HUDEP-2 (cell line): Measurements from ENCODE around the gene FNDC8.
"Not testable (repeated sequence)": the region's sequence is repeated elsewhere in the genome, so short reads cannot be mapped to it uniquely, and the experiment has no call there.

Experiments used
- DNase-seq, 76 experiments: peaks; one replicate each; lab custom pipeline; 2025; ENCODE audit not compliant: unreplicated experiment in 76 of 76; lab: John Stamatoyannopoulos, UW

FNDC8 gene

DNA sequence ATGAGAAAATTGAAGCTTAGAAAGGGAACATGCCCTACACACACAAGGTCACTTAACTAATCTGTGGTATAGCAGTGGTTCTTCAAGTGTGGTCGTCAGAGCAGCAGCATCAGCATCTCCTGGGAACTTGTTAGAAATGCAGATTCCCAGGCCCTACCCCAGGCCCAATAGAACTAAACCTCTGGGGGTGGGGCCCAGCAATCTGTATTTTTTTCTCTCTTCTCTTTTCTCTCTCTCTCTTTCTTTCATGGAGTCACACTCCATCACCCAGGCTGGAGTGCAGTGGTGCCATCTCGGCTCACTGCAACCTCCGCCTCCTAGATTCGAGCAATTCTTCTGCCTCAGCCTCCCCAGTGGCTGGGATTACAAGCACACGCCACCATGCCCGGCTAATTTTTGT, 16.8 kb downstream of the FNDC8 start:
- no peak for DNase-seq

DNA sequence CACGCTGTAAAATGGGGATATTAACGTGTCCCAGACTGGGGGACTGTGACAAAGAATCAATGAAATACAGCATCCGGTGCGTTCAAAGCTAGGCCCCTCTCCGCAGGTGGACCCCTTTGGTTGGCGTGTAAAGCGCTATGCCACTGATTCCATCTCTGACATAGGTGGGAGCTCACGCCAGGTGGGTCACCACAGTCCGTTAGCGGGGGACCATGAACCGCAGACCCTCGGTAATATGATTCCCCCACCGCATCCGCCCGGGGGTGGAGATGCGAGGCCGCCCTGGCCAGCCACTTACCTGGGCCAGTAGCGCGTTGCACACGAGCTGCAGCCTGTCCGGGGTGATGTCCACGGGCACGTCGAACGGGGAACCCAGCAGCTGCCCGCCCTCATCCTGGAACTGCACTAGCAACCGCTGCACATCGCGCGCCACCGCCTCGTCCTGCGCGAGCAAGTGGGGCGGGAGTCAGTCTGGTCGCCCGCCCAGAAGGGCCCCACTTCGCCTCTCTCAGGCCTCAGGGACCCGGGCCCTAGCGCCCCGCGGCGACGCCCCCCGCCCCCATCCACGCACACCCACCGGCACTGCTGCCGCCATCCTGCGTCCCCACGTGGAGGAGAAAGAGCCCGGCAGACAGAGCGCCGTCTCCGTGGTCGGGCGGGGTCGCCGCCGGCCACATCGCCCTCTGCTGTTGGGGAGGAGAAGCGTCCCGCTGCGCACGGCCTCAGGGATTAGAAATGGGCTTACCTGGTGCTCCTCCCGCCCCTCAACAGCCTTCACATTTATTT, 20.5 kb downstream of the FNDC8 start, which contains the start of gene NLE1:
TSS of gene NLE1 (minus strand) at position 623 of the 786 bp plus-strand sequence. CDS start at position 595, 28 bp downstream.
- peak in 71 of 76 experiments; percentile 18 to 87 (median 70) for DNase-seq

DNA sequence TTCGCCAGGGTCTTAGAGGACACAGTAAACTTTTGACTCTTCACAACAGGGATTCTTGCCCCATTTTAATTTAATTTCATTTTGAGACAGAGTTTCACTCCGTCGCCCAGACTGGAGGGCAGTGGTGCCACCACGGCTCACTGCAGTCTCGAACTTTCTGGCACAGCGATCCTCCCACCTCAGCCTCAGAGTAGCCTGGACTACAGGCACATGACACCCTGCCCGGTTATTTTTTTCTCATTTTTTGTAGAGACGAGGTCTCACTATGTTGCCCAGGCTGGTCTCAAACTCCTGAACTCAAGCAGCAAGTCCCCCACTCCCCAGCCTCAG, 21.0 kb downstream of the FNDC8 start:
- DNase-seq = no peak

DNA sequence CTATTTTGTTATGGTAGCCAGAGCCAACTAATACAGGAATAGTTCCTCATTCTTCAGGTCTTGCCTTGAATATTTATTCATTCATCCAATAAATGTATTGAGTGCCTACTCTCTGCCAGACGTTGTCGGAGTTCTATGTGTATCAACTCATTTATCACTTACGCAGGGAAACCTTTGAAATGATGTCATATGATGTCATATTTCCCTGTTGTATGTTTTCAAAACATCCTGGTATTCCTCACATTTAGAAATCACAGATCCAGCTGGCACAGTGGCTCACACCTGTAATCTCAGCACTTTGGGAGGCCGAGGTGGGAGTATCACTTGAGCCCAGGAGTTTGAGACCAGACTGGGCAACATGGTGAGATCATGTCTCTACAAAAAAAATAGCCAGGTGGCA, 23.4 kb downstream of the FNDC8 start:
- DNase-seq = no peak

DNA sequence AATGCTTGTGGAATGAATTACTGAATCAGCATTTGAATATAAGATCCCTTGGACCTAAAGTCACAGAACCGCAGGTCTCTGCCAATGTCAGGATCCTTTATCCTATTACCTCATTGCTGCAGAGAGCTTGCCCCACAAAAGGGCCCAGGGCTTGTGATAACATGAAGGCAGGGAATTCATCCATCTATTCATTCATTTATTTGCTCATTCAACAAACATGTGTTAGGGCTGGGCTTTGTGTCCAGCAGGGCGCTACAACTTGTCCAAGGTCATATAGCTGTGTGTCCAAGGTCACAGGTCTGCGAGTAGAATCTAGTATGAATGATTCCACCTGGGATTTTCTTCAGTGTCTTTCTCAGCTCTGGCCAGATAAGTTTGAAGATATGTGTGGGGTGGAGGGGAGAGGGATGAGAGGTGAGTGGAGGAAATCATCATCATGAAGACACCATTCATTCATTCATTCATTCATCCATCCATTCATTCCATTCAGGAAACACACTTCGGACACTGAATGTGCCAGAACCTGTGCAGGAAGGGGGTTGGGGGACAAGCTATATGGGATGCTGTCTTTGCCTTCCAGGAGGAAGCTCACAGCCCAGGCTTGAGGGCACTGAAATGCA, 24.9 kb downstream of the FNDC8 start:
- DNase-seq = no peak

DNA sequence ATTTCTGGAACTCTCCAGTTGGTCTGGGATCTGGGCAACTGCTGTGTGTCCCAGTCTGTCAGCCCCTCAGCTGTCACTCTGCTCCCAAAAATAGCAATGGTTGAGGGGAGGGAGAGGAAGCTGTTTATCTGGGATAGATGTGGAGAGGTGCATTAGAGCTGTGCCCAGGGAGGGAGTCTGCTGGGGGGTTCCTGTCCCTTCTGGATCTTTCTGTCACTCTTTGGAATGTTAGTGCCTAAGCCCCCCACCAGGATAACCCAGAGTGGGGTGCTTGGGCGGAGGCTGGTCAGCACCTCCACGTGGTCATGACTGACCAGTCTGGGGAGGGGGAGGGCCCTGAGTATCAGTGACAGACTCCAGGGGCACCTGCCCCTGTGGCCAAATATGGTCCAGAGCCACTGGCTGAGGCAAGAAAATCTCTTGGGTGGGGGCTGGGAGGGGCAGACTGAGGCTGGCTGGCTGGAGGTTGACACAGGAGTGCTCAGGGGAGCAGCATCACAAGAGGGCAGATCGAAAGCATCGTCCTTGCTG, 26.0 kb downstream of the FNDC8 start, which contains the start of gene UNC45B:
TSS of gene UNC45B (plus strand) at position 443 of the 531 bp plus-strand sequence. CDS start 447 bp downstream, outside the sequence.
- no peak for DNase-seq

DNA sequence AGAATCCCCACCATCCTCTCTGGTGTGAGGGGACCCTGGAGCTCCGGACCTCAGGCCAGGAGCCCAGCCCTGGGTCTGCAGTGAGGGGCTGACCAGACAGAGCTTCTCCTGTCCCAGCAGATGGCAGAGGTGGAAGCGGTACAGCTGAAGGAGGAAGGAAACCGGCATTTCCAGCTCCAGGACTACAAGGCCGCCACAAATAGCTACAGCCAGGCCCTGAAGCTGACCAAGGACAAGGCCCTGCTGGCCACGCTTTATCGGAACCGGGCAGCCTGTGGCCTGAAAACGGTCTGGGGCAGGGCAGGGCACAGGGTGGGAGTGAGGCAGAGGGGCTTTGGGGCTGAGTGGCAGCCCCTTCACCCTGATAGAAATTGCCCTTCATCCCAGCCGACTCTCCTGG, 26.7 kb downstream of the FNDC8 start:
- DNase-seq = no peak

DNA sequence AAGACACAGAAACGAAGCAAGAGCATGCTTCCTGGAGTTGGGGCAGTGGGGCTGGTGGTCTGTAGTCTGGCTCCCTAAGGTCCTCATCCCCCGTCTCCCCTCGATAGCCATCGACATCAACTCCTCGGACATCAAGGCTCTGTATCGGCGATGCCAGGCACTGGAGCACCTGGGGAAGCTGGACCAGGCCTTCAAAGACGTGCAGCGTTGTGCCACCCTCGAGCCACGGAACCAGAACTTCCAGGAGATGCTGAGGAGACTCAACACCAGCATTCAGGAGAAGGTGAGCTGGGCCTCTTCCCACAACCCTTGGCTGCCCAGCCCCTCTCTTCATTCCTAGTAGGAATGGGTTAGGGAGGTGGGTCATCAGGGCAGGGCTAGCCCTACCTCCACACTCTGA, 28.5 kb downstream of the FNDC8 start:
- DNase-seq = no peak

DNA sequence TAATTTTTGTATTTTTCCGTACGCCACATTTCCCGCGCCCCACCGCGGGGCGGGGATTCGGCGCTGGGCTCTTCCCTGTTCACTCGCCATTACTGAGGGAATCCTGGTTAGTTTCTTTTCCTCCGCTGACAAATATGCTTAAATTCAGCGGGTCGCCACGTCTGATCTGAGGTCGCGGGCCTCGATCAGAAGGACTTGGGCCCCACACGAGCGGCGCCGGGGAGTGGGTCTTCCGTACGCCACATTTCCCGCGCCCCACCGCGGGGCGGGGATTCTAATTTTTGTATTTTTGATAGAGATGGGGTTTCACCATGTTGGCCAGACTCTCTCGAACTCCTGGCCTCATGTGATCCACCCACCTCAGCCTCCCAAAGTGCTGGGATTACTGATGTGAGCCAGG, 29.7 kb downstream of the FNDC8 start:
- DNase-seq = not testable (repeated sequence)

DNA sequence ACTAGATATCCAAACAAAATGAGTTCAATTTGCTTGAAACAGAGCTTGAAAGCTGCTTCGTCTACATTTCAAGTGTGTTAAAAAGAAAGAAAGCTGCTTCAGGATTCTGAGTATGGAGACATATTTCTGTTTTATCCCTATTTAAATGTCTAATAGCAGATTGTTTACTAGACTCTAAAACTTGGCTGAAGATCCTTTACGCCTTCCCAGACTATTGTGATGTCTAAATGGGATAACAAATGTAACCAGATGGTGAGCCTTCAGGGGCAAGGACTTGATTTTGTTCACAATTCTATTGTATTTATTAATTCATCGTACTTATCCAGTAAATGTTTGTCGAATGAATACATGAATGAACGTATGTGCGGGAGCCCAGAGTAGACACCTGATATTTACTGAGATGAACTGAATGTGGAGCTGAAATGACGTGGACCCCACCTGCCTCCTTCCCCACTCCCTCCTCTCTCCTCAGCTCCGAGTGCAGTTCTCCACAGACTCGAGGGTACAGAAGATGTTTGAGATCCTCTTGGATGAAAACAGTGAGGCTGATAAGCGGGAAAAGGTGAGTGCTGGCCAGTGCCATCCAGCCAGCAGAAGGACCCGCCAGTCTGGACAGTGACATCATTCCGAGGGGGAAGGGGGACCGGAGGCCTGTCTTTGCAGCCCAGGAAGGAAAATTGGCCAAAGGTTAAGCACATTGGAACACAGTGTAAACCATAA, 31.2 kb downstream of the FNDC8 start:
- DNase-seq = no peak

DNA sequence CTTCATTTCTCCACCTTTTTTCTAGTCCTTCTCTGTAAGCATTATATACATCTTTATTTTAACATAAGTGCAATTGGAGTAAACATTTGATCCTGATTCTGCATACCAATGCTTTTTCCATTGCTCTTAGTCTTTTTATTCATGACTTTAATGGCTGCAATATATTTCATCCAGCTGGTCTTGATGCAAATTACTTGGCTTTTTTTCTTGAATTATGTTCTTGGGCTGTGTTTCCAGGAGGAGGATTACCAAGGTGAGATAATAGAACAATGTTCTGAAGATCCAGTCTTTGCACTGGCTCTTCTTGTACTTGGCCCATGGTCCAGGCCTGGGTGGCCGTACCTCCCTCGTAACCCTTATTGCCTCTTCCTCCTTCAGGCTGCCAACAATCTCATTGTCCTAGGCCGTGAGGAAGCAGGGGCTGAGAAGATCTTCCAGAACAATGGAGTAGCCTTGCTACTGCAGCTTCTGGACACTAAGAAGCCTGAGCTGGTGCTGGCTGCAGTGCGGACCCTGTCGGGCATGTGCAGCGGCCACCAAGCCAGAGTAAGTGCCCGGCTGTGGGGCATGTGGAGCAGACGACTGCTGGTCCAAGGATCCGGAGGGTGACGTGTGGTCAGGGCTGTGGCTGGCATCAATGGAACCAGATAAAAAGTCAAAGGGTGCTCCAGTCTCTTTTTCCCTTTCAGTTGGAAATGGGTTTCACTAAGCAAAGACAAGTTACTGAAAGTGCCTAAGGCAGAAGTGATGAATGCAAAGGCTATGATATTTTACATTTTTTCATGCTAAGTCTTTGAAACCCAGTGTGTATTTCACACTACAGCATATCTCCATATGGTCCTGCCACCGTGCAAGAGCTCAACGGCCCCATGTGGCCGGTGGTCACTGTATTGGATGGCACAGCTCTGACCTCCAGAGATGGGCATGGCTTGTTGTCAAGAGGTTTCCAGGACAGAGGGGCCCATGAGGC, 33.1 kb downstream of the FNDC8 start:
- DNase-seq = no peak

DNA sequence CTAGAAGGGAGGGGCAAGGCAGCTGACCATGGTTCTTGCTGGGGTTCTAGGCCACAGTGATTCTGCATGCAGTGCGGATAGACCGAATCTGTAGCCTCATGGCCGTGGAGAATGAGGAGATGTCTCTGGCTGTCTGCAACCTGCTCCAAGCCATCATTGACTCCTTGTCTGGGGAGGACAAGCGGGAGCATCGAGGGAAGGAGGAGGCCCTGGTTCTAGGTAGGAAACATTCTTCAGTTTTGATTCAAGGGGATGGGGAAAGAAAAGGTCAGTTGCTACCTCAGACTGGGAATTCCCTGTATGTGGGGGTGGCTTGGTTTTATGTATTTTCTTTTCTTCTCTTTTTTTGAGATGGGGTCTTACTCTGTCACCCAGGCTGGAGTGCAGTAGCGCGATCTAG, 33.8 kb downstream of the FNDC8 start:
- no peak for DNase-seq

DNA sequence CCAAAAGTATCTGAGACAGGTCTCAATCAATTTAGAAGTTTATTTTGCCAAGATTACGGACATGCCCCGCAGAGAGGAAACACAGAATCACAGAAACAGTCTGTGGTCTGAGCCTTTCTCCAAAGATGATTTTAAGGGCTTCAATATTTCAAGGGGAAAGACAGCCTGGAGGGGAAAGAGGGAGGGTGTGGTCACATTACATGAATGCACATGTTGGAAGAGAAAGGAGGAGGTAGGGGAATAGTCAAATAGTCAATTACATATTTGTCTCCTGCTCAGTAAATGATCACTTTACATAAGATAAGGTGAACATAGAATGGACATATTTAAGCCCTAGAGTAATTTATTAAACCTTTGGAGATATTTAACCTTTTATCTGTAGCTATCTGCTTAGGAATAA, 38.5 kb downstream of the FNDC8 start:
- no peak for DNase-seq

DNA sequence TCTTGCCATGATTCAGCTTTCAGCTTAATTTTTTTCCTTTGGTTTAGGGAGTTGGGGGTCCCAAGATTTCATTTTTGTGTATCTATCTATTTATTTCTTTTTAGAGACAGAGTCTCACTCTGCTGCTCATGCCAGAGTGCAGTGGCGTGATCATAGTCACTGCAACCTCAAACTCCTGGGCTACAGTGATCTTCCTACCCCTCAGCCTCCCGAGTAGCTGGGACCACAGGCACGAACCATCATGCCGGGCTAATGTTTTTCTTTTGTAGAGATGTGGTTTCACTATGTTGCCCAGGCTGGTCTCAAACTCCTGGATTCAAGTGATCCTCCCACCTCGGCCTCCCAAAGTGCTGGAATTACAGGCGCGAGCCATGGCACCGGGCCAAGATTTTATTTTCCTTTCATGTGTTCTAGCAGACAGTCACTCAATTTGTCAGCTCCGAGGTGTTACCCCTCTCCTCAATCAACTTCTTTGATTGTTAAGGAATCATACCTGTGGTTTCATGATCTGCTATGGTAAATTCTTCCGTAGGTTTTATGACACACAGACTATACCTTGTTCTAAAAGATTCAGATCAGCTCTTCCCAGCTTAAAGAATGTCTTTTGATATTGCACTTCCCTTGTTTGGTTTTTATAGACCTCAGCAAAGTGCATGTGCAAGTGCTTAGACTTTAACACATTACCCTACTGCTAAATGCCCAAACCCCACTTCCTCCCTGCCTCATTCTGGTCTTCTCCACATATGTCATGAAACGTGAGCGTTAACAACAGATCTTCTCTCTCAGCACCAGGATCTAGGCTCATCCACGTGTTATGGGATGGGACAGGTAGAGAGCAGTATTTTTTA, 39.2 kb downstream of the FNDC8 start:
- DNase-seq = no peak

DNA sequence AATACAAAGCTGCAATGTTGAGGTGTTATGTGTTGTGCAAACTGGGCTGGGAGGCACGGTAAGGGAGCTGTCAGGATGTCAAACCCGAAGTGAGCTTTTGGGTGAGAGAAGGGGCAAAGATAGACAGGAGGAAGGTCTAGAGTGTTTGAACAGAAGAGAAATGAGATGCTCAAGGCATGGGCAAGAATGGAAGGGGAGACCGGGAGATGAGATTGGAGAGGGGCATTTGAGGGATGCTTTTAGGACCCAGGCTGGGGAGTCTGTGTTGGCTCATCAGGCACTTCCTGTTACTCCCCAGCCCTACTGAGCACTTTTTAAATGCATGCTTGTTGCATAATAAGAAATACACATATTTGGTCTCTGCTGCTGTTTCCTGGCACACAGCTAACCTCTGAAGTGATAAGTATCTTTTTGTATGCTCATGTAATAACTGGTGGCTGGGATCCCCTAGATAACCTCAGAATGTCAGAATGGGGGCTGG, 39.9 kb downstream of the FNDC8 start:
- DNase-seq = no peak

DNA sequence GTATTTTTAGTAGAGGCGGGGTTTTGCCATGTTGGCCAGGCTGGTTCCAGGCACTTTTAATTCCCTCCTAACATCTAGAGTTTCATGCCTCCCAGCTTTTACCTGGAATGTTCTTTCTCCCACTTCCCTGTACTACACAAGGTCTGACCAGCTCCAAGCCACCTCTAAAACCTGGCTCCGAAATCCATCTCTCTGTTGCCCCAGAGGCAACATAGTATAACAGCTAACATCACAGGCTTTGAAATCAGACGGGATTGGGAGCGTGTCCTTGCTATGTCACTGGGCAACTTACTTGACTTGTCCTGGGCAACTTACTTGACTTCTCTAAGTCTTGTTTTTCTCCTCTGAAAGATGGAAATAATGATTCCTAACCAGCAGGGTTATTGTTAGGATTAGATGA, 41.3 kb downstream of the FNDC8 start:
- no peak for DNase-seq

DNA sequence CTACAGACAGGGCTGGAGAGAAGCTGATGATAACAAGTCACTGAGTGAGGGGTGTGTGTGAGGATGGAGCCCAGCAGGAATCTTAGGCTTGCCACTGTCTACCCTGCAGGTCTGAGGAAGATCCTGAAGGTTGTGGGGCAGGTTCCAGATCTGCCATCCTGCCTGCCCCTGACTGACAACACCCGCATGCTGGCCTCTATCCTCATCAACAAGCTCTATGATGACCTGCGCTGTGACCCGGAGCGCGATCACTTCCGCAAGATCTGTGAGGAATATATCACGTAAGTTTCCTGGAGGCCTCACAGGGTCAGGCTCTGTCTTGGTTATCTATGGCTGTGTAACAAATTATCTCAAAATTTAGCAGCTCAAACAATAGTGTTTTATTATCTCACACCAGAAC, 42.5 kb downstream of the FNDC8 start:
- no peak for DNase-seq

DNA sequence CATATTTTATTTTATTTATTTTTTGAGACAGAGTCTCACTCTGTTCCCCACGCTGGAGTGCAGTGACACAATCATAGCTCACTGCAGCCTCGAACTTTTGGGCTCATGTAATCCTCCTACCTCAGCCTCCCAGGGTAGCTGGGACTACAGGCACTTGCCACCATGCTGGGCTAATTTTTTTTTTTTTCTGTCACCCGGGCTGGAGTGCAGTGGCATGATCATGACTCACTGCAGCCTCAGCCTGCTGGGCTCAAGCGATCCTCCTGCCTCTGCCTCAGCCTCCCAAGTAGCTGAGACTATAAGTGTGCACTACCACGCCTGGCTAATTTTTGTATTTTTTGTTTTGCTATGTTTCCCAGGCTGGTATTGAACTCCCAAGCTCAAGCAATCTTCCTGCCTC, 43.3 kb downstream of the FNDC8 start:
- DNase-seq = no peak

DNA sequence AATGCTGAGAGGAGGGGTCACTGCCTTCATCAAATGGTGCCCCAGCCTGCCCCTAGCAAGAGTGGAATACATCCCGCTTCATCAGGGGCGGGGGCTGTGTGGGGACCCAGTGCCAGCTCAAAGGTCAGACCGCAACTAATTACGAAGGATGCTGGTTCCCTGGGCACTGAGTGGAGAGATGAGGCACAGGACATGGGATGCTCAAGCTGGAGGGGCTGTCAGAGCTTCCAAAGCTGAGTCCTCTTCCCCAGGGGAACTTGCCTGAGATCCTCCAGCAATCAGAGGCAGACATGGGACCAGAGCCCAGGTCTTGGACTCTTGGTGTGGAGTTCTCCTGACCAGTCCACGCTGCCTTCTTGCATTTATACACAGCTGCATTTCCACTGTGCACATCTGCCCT, 45.1 kb downstream of the FNDC8 start:
- no peak for DNase-seq
